ENCODE data around the gene CENPW.
A peak's percentile ranks its signal among the peaks of the same experiment; 100 is the strongest.

The CENPW gene

DNA sequence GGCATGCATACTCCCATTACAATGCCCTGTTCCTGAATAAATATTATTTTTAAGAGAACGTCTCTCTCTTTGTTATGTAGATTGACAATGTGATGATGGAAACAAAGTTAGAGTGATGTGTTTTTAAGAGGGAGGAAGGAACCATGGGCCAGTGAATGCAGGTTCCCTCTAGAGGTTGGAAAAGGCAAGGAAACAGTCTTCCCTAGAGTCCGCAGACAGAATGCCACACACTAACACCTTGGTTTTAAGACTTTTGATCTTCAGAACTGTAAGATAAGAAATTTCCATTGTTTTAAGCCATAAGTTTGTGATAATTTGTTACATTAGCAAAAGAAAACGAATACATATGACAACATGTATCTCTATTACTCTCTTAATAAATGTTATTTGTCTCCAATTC, 4.7 kb upstream of the CENPW start:
- Histone ChIP-seq H3K9ac (ENCODE audit: low read depth, low read length) (no peak overlapping the region), H3K4me3 (ENCODE audit: low read length) (no peak overlapping the region), H3K36me3 (ENCODE audit: insufficient read depth, low read length) (no peaks in the 10 kb centered on the region), H3K9me3 (ENCODE audit: insufficient read depth, low read depth, low read length) (no peaks in the 10 kb centered on the region), H3K27ac (ENCODE audit: low read depth, low read length) (no peak overlapping the region), H3K4me1 (ENCODE audit: insufficient read depth, low read length) (no peaks in the 10 kb centered on the region), H3K27me3 (ENCODE audit: insufficient read depth, low read length) (no peaks in the 10 kb centered on the region)
- WGBS: 82% methylated on average over 2 of the region's 3 CpGs

DNA sequence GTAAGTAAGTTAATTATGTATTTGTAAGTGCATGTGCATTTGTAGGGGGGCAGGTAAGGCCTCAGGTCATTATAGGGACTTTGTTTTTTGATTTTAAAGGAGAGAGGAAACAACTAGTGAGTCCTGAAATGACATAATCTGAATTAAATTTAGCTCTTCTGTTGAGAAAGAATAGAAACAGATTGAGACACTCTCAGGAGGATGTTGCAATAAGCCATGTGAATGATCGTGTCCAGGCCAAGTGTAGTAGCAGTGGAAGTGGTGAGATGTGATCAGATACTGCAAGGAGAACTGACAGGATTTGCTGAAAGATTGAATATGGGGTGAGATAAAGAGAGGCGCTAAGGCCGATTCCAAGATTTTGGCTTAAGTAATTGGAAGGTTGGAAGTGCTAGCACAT, 2.6 kb upstream of the CENPW start:
- WGBS: 89% methylated on average over 3 of the region's 3 CpGs
- Histone ChIP-seq H3K9me3 (ENCODE audit: insufficient read depth, low read depth, low read length) (no peaks in the 10 kb centered on the region), H3K27me3 (ENCODE audit: insufficient read depth, low read length) (no peaks in the 10 kb centered on the region), H3K27ac (ENCODE audit: low read depth, low read length) (no peak overlapping the region), H3K4me1 (ENCODE audit: insufficient read depth, low read length) (peaks cover 14% of the 10 kb centered on the region; the same call in 1 of the 2 replicates), H3K36me3 (ENCODE audit: insufficient read depth, low read length) (no peaks in the 10 kb centered on the region), H3K9ac (ENCODE audit: low read depth, low read length) (no peak overlapping the region), H3K4me3 (ENCODE audit: low read length) (no peak overlapping the region)

DNA sequence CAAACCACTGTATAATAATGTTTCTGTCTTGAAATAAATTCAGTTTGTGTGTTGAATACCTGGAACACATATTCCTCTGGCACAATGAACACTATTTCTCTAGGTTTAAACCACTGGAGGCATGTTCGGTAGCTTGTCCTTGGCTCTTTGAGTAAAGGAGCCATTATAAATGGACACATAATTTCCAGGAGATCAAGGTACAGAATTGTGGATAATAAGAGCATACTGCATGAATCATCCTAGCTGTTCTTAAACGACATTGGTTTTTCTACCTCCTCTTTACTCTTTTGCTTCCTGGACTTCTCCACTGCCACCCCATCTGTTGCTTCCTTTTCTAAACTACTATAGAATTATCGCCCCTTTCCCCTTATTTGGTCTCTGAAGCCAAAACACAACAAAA, 1.2 kb downstream of the CENPW start:
- H3K36me3 ChIP-seq (ENCODE audit: insufficient read depth, low read length): 0 out of 2 replicates have a peak, but pooled peaks cover 1% of the 10 kb centered on the region
- peak overlapping the region; percentile 80 for H3K9ac ChIP-seq (ENCODE audit: low read depth, low read length)
- no peaks in the 10 kb centered on the region for H3K9me3 ChIP-seq (ENCODE audit: insufficient read depth, low read depth, low read length)
- peak overlapping the region; percentile 89 for H3K4me3 ChIP-seq (ENCODE audit: low read length)
- H3K27me3 ChIP-seq (ENCODE audit: insufficient read depth, low read length): no peaks in the 10 kb centered on the region
- WGBS: 79% methylated on average over 3 of the region's 3 CpGs
- H3K4me1 ChIP-seq (ENCODE audit: insufficient read depth, low read length): peaks cover 19% of the 10 kb centered on the region
- H3K27ac ChIP-seq (ENCODE audit: low read depth, low read length): no peak overlapping the region

DNA sequence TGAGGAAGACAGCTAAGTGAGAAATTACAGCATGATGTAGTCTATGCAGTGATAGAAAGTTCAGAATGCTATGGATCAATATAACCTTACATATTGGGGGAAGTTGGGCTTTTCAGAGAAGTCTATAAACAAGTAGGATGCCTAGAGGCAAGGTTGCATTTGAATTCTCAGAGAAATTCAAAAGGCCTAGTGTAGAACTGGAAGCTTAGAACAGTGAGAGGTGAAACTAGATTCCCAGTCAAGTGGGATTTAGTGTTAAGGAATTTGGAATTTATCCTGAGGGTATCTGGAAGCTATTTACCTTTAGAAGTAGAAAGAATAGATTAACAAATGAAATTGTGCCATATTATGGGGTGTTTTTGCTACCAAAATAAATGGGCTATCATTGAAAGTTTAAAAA, 4.3 kb downstream of the CENPW start:
- Histone ChIP-seq H3K9me3 (ENCODE audit: insufficient read depth, low read depth, low read length) (no peaks in the 10 kb centered on the region), H3K4me1 (ENCODE audit: insufficient read depth, low read length) (peaks cover 19% of the 10 kb centered on the region), H3K4me3 (ENCODE audit: low read length) (no peak overlapping the region), H3K36me3 (ENCODE audit: insufficient read depth, low read length) (peaks cover 30% of the 10 kb centered on the region), H3K27ac (ENCODE audit: low read depth, low read length) (no peak overlapping the region), H3K9ac (ENCODE audit: low read depth, low read length) (no peak overlapping the region), H3K27me3 (ENCODE audit: insufficient read depth, low read length) (no peaks in the 10 kb centered on the region)

DNA sequence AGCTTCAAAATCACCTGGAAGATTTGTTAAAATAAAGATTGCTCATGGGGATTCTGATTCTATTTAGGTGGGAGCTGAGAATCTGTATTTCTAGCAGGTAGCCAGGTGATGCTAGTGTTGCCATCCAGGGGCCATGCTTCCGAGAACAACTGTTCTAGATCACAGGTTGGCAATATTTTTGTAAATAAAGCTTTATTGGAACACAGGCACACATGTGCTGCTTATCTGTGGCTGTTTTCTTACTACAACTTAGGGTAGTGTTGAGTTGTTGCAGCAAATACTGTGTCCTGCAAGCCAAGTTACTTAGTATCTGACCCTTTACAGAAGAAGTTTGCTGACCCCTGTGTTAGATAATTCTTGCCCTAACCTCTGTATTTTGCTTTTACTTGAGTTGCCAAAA, 12.0 kb downstream of the CENPW start:
- WGBS: 90% methylated on average over 1 of the region's 1 CpG
- no peaks in the 10 kb centered on the region for H3K27me3 ChIP-seq (ENCODE audit: insufficient read depth, low read length)
- H3K4me3 ChIP-seq (ENCODE audit: low read length): no peak overlapping the region
- no peak overlapping the region for H3K9ac ChIP-seq (ENCODE audit: low read depth, low read length)
- no peaks in the 10 kb centered on the region for H3K4me1 ChIP-seq (ENCODE audit: insufficient read depth, low read length)
- peaks cover 5% of the 10 kb centered on the region; the same call in 1 of the 2 replicates for H3K9me3 ChIP-seq (ENCODE audit: insufficient read depth, low read depth, low read length)
- peaks cover 35% of the 10 kb centered on the region for H3K36me3 ChIP-seq (ENCODE audit: insufficient read depth, low read length)
- H3K27ac ChIP-seq (ENCODE audit: low read depth, low read length): no peak overlapping the region

DNA sequence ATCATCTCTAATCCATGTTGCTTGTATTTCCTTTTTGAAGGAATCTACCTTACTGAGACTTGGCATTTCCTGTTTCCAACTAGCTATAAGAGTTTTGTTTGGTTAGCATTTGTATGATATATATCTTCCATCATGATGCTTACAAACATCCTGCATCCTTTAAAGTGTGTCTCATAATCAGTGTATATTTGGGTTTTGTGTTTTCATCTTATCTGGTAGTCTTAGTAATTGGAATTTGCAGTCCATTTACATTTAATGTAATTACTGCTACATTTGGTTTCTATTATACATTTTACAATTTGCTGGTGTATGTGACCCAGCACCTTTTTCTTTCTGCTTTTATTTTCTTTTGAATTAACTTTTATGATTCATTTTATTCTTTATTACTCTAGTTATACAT, 12.6 kb downstream of the CENPW start:
- peaks cover 30% of the 10 kb centered on the region for H3K36me3 ChIP-seq (ENCODE audit: insufficient read depth, low read length)

DNA sequence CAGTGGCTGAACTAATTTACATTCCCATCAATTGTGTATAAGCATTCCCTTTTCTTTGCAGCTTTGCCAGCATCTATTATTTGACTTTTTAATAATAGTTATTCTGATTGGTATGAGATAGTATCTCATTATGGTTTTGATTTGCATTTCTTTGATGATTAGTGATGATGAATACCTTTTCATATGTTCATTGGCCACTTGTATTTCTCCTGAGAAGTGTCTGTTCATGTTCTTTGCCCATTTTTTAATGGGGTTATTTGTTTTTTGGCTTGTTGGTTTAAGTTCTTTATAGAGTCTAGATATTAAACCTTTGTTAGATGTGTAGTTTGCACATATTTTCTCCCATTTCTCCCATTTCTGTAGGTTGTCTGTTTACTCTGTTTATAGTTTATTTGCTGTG, 16.6 kb downstream of the CENPW start:
- H3K4me1 ChIP-seq (ENCODE audit: insufficient read depth, low read length): no peaks in the 10 kb centered on the region
- no peaks in the 10 kb centered on the region for H3K27me3 ChIP-seq (ENCODE audit: insufficient read depth, low read length)
- H3K9me3 ChIP-seq (ENCODE audit: insufficient read depth, low read depth, low read length): peaks cover 7% of the 10 kb centered on the region; the same call in 1 of the 2 replicates
- no peak overlapping the region for H3K27ac ChIP-seq (ENCODE audit: low read depth, low read length)
- no peak overlapping the region for H3K4me3 ChIP-seq (ENCODE audit: low read length)
- H3K36me3 ChIP-seq (ENCODE audit: insufficient read depth, low read length): no peaks in the 10 kb centered on the region
- no peak overlapping the region for H3K9ac ChIP-seq (ENCODE audit: low read depth, low read length)

More for the DNA sequence above, 12.6 kb downstream of the CENPW start:
- Histone ChIP-seq H3K9ac (ENCODE audit: low read depth, low read length) (no peak overlapping the region), H3K4me1 (ENCODE audit: insufficient read depth, low read length) (no peaks in the 10 kb centered on the region), H3K27me3 (ENCODE audit: insufficient read depth, low read length) (no peaks in the 10 kb centered on the region), H3K9me3 (ENCODE audit: insufficient read depth, low read depth, low read length) (peaks cover 7% of the 10 kb centered on the region; the same call in 1 of the 2 replicates), H3K4me3 (ENCODE audit: low read length) (no peak overlapping the region), H3K27ac (ENCODE audit: low read depth, low read length) (no peak overlapping the region)

DNA sequence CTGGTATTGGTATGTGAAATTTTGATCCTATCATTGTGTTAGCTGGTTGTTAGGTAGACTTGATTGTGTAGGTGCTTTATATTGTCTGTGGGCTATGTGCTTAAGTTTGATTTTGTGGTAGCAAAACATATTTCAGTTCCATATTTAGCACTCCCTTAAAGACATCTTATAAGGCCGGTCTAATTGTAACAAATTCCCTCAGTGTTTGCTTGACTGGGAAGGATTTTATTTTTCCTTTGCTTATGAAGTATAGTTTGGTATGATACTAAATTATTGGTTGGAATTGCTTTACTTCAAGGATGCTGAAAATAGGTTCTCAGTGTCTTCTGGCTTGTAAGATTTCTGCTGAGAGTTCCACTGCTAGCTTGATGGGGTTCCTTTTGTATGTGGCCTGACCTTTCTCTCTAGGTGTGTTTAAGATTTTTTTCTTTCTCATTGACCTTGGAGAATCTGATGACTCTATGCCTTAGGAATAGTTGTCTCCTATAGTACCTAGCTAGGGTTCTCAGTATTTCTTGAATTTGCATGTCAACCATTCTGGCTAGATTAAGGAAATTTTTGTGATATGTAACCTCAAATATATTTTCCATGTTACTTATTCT, 20.1 kb downstream of the CENPW start:
- Histone ChIP-seq H3K9me3 (ENCODE audit: insufficient read depth, low read depth, low read length) (peaks cover 7% of the 10 kb centered on the region; the same call in 1 of the 2 replicates), H3K36me3 (ENCODE audit: insufficient read depth, low read length) (no peaks in the 10 kb centered on the region), H3K4me1 (ENCODE audit: insufficient read depth, low read length) (no peaks in the 10 kb centered on the region), H3K27ac (ENCODE audit: low read depth, low read length) (no peak overlapping the region; the same call in 1 of the 2 replicates), H3K9ac (ENCODE audit: low read depth, low read length) (no peak overlapping the region), H3K4me3 (ENCODE audit: low read length) (no peak overlapping the region), H3K27me3 (ENCODE audit: insufficient read depth, low read length) (no peaks in the 10 kb centered on the region)
- 100% methylated on average over 1 of the region's 1 CpG for WGBS

DNA sequence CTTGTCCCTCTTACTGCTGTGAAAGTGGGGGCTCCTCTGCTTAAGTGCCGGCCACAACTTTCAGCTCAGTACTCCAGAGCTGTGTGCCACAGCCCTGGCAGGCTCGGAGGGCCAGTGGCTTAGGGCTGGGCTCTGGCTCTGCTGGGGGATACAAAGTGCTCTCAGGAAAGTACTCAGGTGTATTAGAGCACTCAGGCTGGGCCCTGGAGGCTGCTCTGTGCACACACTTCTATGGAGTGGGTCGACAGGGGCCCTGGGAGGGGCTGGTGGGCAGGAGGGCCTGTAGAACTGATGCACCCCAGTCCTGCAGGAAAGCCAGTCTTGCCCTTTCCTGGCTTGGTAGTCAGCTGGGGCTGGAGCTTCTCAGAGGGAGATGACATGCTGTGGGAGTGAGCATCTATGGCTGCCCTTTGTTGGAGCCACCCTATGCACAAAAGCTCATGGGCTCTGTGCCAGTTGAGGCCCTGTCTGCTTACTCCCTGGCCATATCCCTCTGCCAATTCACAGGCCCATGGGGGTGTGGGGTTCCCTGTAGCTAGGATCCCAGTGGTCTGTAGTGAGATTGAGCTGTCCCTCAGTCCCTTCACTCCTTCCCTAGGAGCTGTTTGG, 22.0 kb downstream of the CENPW start:
- Histone ChIP-seq H3K4me3 (ENCODE audit: low read length) (no peak overlapping the region), H3K27ac (ENCODE audit: low read depth, low read length) (no peak overlapping the region), H3K36me3 (ENCODE audit: insufficient read depth, low read length) (no peaks in the 10 kb centered on the region), H3K27me3 (ENCODE audit: insufficient read depth, low read length) (no peaks in the 10 kb centered on the region), H3K4me1 (ENCODE audit: insufficient read depth, low read length) (no peaks in the 10 kb centered on the region), H3K9ac (ENCODE audit: low read depth, low read length) (no peak overlapping the region), H3K9me3 (ENCODE audit: insufficient read depth, low read depth, low read length) (peaks cover 2% of the 10 kb centered on the region; the same call in 1 of the 2 replicates)
- WGBS: 91% methylated on average over 3 of the region's 3 CpGs

DNA sequence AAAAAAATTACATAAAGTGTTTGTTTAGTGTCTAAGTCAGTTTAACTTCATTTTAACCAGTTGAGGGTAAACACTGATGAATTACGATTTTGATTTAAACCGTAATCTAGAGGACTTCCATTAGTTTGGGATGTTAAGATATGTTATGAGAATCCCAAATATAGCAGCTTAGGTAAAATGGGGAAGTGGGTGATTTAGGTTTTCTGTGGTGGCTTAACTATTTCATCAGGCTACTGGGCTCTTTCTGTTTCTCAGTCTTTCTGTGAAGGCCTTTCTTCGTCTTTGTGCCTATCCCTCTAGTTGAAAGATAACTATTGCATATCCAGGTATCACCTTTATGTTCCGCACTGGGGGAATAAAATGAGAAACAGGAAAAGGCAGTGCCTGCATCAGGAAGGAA, 27.9 kb downstream of the CENPW start:
- H3K27me3 ChIP-seq (ENCODE audit: insufficient read depth, low read length): no peaks in the 10 kb centered on the region
- 99% methylated on average over 4 of the region's 4 CpGs for whole genome bisulfite sequencing
- no peak overlapping the region for H3K27ac ChIP-seq (ENCODE audit: low read depth, low read length)
- peaks cover 3% of the 10 kb centered on the region; the same call in 1 of the 2 replicates for H3K9me3 ChIP-seq (ENCODE audit: insufficient read depth, low read depth, low read length)
- H3K4me1 ChIP-seq (ENCODE audit: insufficient read depth, low read length): no peaks in the 10 kb centered on the region
- H3K4me3 ChIP-seq (ENCODE audit: low read length): no peak overlapping the region
- peaks cover 6% of the 10 kb centered on the region; the same call in 1 of the 2 replicates for H3K36me3 ChIP-seq (ENCODE audit: insufficient read depth, low read length)
- no peak overlapping the region for H3K9ac ChIP-seq (ENCODE audit: low read depth, low read length)

DNA sequence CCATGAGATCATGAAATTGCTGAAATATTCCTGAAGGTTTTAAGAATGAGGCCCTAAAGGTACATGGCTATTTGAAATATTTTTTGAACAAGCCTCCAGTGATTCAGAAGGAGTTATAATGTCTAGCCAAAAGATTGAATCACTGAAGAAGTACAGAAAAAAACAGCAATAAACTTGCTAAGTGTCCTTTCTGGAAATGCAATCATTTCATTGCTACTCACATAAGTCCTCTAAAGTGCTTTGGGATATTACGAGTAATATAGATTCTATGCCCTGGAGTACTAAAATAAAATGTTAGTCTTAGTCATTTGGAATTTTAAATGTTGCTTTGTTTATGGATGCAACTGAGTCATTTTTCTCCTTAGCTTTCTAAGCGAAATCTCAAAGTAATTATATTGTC, 32.7 kb downstream of the CENPW start:
- Histone ChIP-seq H3K27me3 (ENCODE audit: insufficient read depth, low read length) (no peaks in the 10 kb centered on the region), H3K9ac (ENCODE audit: low read depth, low read length) (no peak overlapping the region)
- WGBS: 83% methylated on average over 1 of the region's 2 CpGs

More for the DNA sequence above, 32.7 kb downstream of the CENPW start:
- peaks cover 11% of the 10 kb centered on the region for H3K36me3 ChIP-seq (ENCODE audit: insufficient read depth, low read length)
- H3K4me3 ChIP-seq (ENCODE audit: low read length): no peak overlapping the region
- H3K4me1 ChIP-seq (ENCODE audit: insufficient read depth, low read length): 0 out of 2 replicates have a peak, but pooled peaks cover 3% of the 10 kb centered on the region
- no peak overlapping the region for H3K27ac ChIP-seq (ENCODE audit: low read depth, low read length)
- peaks cover 3% of the 10 kb centered on the region; the same call in 1 of the 2 replicates for H3K9me3 ChIP-seq (ENCODE audit: insufficient read depth, low read depth, low read length)
